CD4-positive, alpha-beta memory T cell (primary cell): ENCODE data around the gene OR51E1. TPM values are rescaled to one million over a fixed set of nuclear protein-coding genes. Genes with fewer than 3 reads are reported as not detected.

Source experiments
- CTCF ChIA-PET: fragments of 350-600 bp; sonication (Branson Sonifier 250); formaldehyde crosslinking; loops from one replicate; lab custom pipeline; 2021; ENCODE audit warnings: inconsistent platforms; ENCODE audit not compliant: partially characterized antibody; lab: Charles Lee
- POLR2A ChIA-PET: fragments of 350-600 bp; sonication (Branson Sonifier 250); formaldehyde crosslinking; loops from one replicate; lab custom pipeline; 2021; ENCODE audit not compliant: partially characterized antibody; lab: Charles Lee
- DNase-seq, 5 donors: peaks; one replicate each; pipeline versions ENCODE4 v3.0.0 to v3.0.0-alpha.2; 2020 to 2022; ENCODE audit warnings: mixed read lengths in 1 of 5
- H3K27ac ChIP-seq: one replicate; pipeline ENCODE4 v1.7.0; 2013; ENCODE audit warnings: low read depth, low read length
- H3K27me3 ChIP-seq: 2 replicates; pipeline ENCODE4 v1.7.0; 2013; ENCODE audit warnings: mild to moderate bottlenecking, low read length, moderate library complexity; ENCODE audit not compliant: insufficient read depth
- H3K36me3 ChIP-seq: 2 replicates; pipeline ENCODE4 v1.7.0; 2013; ENCODE audit warnings: mild to moderate bottlenecking, low read length, moderate library complexity; ENCODE audit not compliant: insufficient read depth
- H3K4me1 ChIP-seq: 2 replicates; pipeline ENCODE4 v1.7.0; 2013; ENCODE audit warnings: mild to moderate bottlenecking, low read length, moderate library complexity; ENCODE audit not compliant: insufficient read depth
- H3K4me3 ChIP-seq, 2 donors: one replicate each; pipeline ENCODE4 v1.7.0; 2013; ENCODE audit warnings: low read length in 2 of 2, mild to moderate bottlenecking in 1 of 2
- H3K9me3 ChIP-seq, 2 donors: one replicate each; pipeline ENCODE4 v1.7.0; 2013; ENCODE audit warnings: low read length in 2 of 2, control low read depth in 1 of 2; ENCODE audit not compliant: control insufficient read depth in 1 of 2
- H3K27ac Mint-ChIP-seq, 7 donors: one replicate each; pipeline ENCODE4 v1.8.0; 2020 to 2021; ENCODE audit warnings: mixed read lengths in 7 of 7, mild to moderate bottlenecking in 6 of 7, inconsistent platforms in 3 of 7, moderate library complexity in 3 of 7
- H3K27me3 Mint-ChIP-seq, 2 donors: one replicate each; pipeline ENCODE4 v1.8.0; 2020 to 2021; ENCODE audit warnings: mixed read lengths in 2 of 2
- H3K36me3 Mint-ChIP-seq, 2 donors: one replicate each; pipeline ENCODE4 v1.8.0; 2020 to 2021; ENCODE audit warnings: mixed read lengths in 2 of 2, inconsistent platforms in 1 of 2, mild to moderate bottlenecking in 1 of 2
- H3K4me1 Mint-ChIP-seq, 4 donors: one replicate each; pipeline ENCODE4 v1.8.0; 2020 to 2021; ENCODE audit warnings: mixed read lengths in 4 of 4, mild to moderate bottlenecking in 1 of 4
- H3K4me3 Mint-ChIP-seq, 8 donors: one replicate each; pipeline ENCODE4 v1.8.0; 2020 to 2021; ENCODE audit warnings: mixed read lengths in 8 of 8, mild to moderate bottlenecking in 7 of 8, moderate library complexity in 6 of 8, inconsistent platforms in 3 of 8
- H3K9me3 Mint-ChIP-seq, 8 donors: one replicate each; pipeline ENCODE4 v1.8.0; 2020 to 2021; ENCODE audit warnings: mixed read lengths in 8 of 8, mild to moderate bottlenecking in 5 of 8, inconsistent platforms in 3 of 8, moderate library complexity in 1 of 8
- intact Hi-C: fragments of 100-400 bp; cut with micrococcal nuclease; formaldehyde crosslinking; loops from one replicate; pipeline ENCODE4 v1.15.1; 2023
- polyA plus RNA-seq, 2 donors: library from polyadenylated mRNA; unstranded; fragments of 300-500 nt; fragmentation: Illumina TruSeq; gene quantifications; one replicate each; pipeline ENCODE4 v1.2.3, GENCODE V29; 2021
- total RNA-seq, 2 experiments: library from RNA; stranded (reverse); gene quantifications; one replicate each; pipeline ENCODE4 v1.2.3, GENCODE V29; 2021

The OR51E1 gene, protein sequence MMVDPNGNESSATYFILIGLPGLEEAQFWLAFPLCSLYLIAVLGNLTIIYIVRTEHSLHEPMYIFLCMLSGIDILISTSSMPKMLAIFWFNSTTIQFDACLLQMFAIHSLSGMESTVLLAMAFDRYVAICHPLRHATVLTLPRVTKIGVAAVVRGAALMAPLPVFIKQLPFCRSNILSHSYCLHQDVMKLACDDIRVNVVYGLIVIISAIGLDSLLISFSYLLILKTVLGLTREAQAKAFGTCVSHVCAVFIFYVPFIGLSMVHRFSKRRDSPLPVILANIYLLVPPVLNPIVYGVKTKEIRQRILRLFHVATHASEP
- not detected for total RNA-seq
- not detected for polyA plus RNA-seq

DNA sequence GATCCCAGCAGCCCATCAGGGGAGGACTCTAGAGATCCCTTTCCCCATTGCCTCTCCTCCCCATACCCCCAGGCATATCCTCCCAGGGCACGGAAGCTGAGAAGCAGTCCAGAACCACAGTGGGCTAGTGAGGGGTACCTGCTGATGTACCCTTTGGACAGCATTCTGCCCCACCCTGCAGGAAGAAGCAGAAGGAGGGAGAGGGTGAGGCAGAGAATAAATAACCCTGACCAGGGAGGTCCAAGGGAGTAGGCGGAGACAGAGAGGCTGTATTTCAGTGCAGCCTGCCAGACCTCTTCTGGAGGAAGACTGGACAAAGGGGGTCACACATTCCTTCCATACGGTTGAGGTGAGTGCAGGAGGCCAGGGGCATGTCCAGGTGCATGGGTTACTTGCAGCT, at the start of gene OR51E1:
TSS of gene OR51E1 (plus strand) at position 301 of the 400 bp plus-strand sequence. CDS start 8,545 bp downstream, outside the sequence.
- no peaks in the 10 kb centered on the region for H3K4me1 Mint-ChIP-seq
- Histone ChIP-seq H3K4me3 (no peak within 1 kb of the TSS), H3K9me3 (no peaks in the 10 kb centered on the region), H3K27ac (no peak within 1 kb of the TSS), H3K27me3 (no peaks in the 10 kb centered on the region), H3K4me1 (no peaks in the 10 kb centered on the region), H3K36me3 (no peaks in the 10 kb centered on the region)
- intact Hi-C loops = no loop called here
- POLR2A ChIA-PET = no interaction called here
- H3K4me3 Mint-ChIP-seq = no peak within 1 kb of the TSS
- H3K9me3 Mint-ChIP-seq = no peaks in the 10 kb centered on the region
- no peak for DNase-seq
- H3K27ac Mint-ChIP-seq = no peak within 1 kb of the TSS
- peaks cover 12 to 15% of the 10 kb centered on the region in 2 donors for H3K27me3 Mint-ChIP-seq
- no peaks in the 10 kb centered on the region for H3K36me3 Mint-ChIP-seq
- CTCF ChIA-PET = no interaction called here

DNA sequence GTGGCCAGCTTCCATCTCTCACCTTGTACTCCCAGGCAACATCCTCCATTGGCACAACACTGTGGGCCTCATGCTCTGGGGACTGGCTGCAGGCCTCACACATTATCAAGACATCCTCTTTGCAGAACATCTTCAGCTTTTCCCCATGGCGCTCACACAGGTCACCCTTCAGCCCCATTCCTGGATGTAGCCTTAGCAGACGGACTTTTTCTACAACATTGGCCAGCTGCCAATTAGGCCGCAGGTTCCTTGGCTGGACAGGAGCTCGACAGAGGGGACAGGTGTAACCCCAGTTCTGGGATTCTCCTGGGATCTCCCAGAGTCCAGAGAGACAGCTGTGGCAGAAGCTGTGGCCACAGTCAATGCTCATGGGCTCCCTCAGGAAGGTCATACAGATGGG, 38.7 kb upstream of the OR51E1 start:
- Histone ChIP-seq H3K4me1 (peaks cover 30% of the 10 kb centered on the region), H3K4me3 (no peak overlapping the region), H3K36me3 (peaks cover 26% of the 10 kb centered on the region), H3K27ac (no peak overlapping the region), H3K9me3 (no peaks in the 10 kb centered on the region), H3K27me3 (no peaks in the 10 kb centered on the region)
- Mint-ChIP-seq H3K9me3 (peaks cover 0 to 1% (median 0%) of the 10 kb centered on the region in 8 donors), H3K27me3 (no peaks in the 10 kb centered on the region), H3K36me3 (peaks cover 42 to 55% of the 10 kb centered on the region in 2 donors), H3K4me3 (no peak overlapping the region), H3K4me1 (peaks cover 30 to 57% (median 40%) of the 10 kb centered on the region in 4 donors), H3K27ac (no peak overlapping the region)
- no peak for DNase-seq
- ChIA-PET CTCF (interaction anchor here (1.3 kb wide), 1 partner anchor 31 kb away, joined by 4 read pairs; no protein-coding TSS in a partner anchor), POLR2A (no interaction called here)
- intact Hi-C loops = loop anchor here (5.0 to 10.0 kb wide), 2 partner anchors 1077 to 1630 kb away; partner anchors contain the start of genes CNGA4 and FHIP1B

DNA sequence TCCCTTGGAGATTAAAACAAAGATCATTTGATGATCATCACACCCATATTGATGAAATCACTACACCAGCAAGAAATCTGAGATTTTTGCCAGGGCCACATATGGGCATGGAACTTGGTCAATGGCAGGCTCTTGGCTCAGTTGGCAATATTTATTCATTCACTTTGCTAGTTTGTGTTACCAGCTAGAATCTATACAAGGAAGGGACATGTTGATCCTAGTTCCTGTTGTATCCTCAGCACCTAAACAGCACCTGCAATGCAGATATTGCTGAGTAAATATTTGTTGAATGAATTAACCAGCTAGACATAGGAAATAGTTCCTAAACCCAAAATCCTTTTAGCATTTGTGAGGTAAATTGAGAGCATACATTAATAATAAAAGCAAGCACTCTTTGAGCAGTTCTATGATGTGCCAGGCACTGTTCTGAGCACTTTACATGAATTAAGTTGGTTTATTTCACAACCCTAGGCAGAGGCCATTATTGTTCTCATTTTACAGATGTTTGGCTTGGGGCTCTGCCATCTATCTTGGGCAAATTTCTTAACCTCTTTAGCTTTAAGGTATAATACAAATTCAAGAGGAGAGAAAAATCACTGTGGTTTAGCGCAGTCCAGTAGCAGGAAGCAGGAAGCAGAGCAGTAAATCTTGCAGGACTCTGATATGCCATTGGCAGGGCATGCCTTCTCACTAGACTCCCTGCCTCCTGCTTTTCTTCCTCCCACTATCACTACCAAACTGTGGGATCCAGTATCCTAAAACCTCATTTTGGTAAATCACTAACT, 37.4 kb upstream of the OR51E1 start:
- H3K27ac Mint-ChIP-seq = peak overlapping the region in 5 of 7 donors; percentile 3 to 97 (median 20)
- peak overlapping the region; percentile 93 to 98 (median 96) for H3K4me3 Mint-ChIP-seq
- H3K27ac ChIP-seq = no peak overlapping the region
- peaks cover 35 to 64% (median 46%) of the 10 kb centered on the region in 4 donors for H3K4me1 Mint-ChIP-seq
- H3K36me3 Mint-ChIP-seq = peaks cover 28 to 41% of the 10 kb centered on the region in 2 donors
- peaks cover 39% of the 10 kb centered on the region for H3K4me1 ChIP-seq
- POLR2A ChIA-PET = interaction anchor here (1.8 kb wide), 1 partner anchor 213 kb away, joined by 5 read pairs; the partner anchor contains the start of gene TRIM21
- H3K27me3 ChIP-seq = no peaks in the 10 kb centered on the region
- CTCF ChIA-PET = interaction anchor here (1.3 to 1.5 kb wide), 2 partner anchors 20 to 419 kb away, joined by 3 read pairs; no protein-coding TSS in a partner anchor
- H3K36me3 ChIP-seq = peaks cover 18% of the 10 kb centered on the region
- H3K4me3 ChIP-seq = no peak overlapping the region
- H3K27me3 Mint-ChIP-seq = no peaks in the 10 kb centered on the region
- peaks cover 0 to 1% (median 0%) of the 10 kb centered on the region in 8 donors for H3K9me3 Mint-ChIP-seq
- H3K9me3 ChIP-seq = no peaks in the 10 kb centered on the region
- DNase-seq = no peak
- intact Hi-C loops = loop anchor here (5.0 to 10.0 kb wide), 2 partner anchors 1076 to 1628 kb away; partner anchors contain the start of genes CNGA4 and FHIP1B

DNA sequence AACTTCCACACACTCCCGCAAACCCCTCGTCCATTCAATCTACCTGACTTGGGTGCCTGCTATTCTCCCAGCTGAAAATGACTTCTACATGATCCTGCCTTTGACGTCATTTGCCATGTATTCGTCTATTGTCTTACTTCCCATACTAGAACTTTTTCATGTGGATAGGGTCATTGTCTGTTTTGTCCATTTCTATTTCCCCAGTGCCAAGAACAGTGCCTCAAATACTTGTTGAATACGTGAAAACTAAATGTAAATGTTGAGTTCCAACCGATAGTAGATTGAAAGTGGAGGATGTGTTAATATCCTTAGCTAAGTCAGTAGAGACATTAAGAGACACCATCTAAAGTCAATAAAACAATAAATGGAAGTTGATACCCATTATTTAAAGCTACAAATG, 36.7 kb upstream of the OR51E1 start:
- Histone ChIP-seq H3K27ac (peak overlapping the region; percentile 82), H3K4me3 (peak overlapping the region; percentile 32 to 79), H3K9me3 (no peaks in the 10 kb centered on the region), H3K27me3 (no peaks in the 10 kb centered on the region), H3K4me1 (peaks cover 39% of the 10 kb centered on the region), H3K36me3 (peaks cover 12% of the 10 kb centered on the region)
- intact Hi-C loops = loop anchor here (5.0 to 10.0 kb wide), 2 partner anchors 1075 to 1628 kb away; partner anchors contain the start of genes CNGA4 and FHIP1B
- DNase-seq = no peak
- Mint-ChIP-seq H3K27ac (peak overlapping the region; percentile 88 to 98 (median 97)), H3K4me1 (peaks cover 35 to 64% (median 46%) of the 10 kb centered on the region in 4 donors), H3K36me3 (peaks cover 22 to 35% of the 10 kb centered on the region in 2 donors), H3K27me3 (no peaks in the 10 kb centered on the region), H3K4me3 (peak overlapping the region; percentile 93 to 98 (median 96)), H3K9me3 (peaks cover 0 to 1% (median 0%) of the 10 kb centered on the region in 8 donors)
- CTCF ChIA-PET = interaction anchor here (1.5 kb wide), 1 partner anchor 420 kb away, joined by 3 read pairs; no protein-coding TSS in a partner anchor
- POLR2A ChIA-PET = interaction anchor here (1.0 to 1.8 kb wide), 2 partner anchors 12 to 214 kb away, joined by 3 to 5 read pairs; partner anchors contain the start of gene TRIM21

DNA sequence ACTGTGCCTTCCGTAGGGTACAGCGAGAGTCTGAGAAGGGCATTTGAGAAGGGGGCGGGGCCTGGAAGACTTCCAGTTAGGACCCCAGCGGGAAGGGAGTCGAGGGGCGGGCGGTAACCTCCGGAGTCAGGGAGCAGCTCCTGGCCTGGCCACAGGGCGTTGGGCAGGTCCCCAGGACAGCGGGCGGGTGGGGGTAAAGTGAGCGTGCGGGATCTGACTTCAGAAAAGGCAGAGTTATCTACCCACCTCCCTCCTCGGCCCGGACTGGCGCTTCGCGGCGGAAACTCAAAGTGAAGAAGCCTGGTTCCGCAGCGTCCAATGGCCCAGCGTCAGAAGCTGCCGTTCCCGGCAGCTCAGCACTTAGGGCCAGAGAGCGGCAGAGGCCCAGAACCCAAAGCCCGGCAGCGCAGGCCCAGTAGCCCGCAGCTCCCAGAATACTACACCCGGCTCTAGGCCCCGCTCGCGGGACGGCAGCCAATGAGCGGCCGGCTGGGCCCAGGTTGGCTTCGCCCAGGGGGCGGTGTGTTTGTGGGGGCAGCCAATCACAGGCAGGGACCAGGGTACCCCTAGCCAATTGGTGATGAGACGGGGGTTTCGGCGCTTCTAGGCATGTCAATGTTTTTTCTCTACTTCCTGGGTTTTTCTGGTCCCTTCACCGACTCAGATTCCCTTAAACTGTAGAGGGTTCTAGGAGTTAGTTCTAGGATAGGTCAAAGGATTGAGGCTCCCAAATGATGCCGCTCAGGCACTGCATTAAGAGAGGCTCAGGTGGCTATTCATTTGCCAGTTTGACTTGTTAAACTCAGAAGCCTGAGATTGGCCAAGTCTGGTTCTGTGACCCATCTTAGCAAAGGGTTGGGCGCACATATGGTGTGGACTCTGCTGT, 35.8 kb upstream of the OR51E1 start, which contains the start of gene TRIM68:
TSS of gene TRIM68 (minus strand) at position 451 of the 886 bp plus-strand sequence. CDS start 2,727 bp downstream, outside the sequence.
- H3K36me3 ChIP-seq = peaks cover 8% of the 10 kb centered on the region
- CTCF ChIA-PET = interaction anchor here (1.5 kb wide), 1 partner anchor 421 kb away, joined by 3 read pairs; no protein-coding TSS in a partner anchor
- peaks cover 35 to 64% (median 46%) of the 10 kb centered on the region in 4 donors for H3K4me1 Mint-ChIP-seq
- H3K27ac ChIP-seq = peak within 1 kb of the TSS; percentile 82
- no peaks in the 10 kb centered on the region for H3K27me3 Mint-ChIP-seq
- no peaks in the 10 kb centered on the region for H3K27me3 ChIP-seq
- H3K27ac Mint-ChIP-seq = peak within 1 kb of the TSS; percentile 88 to 98 (median 97)
- intact Hi-C loops = loop anchor here (2.0 to 10.0 kb wide), 3 partner anchors 215 to 1627 kb away; partner anchors contain the start of genes CNGA4, FHIP1B and TRIM21
- H3K4me1 ChIP-seq = peaks cover 39% of the 10 kb centered on the region
- H3K4me3 Mint-ChIP-seq = peak within 1 kb of the TSS; percentile 93 to 98 (median 96)
- peak; percentile 94 to 96 (median 94) for DNase-seq
- peaks cover 0 to 1% (median 0%) of the 10 kb centered on the region in 8 donors for H3K9me3 Mint-ChIP-seq
- H3K9me3 ChIP-seq = no peaks in the 10 kb centered on the region
- POLR2A ChIA-PET = interaction anchor here (0.7 to 1.8 kb wide), 4 partner anchors 10 to 215 kb away, joined by 3 to 5 read pairs (median 3); partner anchors contain the start of gene TRIM21
- H3K4me3 ChIP-seq = peak within 1 kb of the TSS; percentile 32 to 79
- peaks cover 17 to 26% of the 10 kb centered on the region in 2 donors for H3K36me3 Mint-ChIP-seq
